Measurements from ENCODE around the gene DACH1. TPM values are rescaled to one million over a fixed set of nuclear protein-coding genes. Genes with fewer than 3 reads are reported as not detected.
"Not testable (repeated sequence)": the region's sequence is repeated elsewhere in the genome, so short reads cannot be mapped to it uniquely, and the experiment has no call there.

Gene DACH1
- total and polyA plus RNA-seq, 2 donors from 2014 or later: 5.3 to 10.4 TPM

DNA sequence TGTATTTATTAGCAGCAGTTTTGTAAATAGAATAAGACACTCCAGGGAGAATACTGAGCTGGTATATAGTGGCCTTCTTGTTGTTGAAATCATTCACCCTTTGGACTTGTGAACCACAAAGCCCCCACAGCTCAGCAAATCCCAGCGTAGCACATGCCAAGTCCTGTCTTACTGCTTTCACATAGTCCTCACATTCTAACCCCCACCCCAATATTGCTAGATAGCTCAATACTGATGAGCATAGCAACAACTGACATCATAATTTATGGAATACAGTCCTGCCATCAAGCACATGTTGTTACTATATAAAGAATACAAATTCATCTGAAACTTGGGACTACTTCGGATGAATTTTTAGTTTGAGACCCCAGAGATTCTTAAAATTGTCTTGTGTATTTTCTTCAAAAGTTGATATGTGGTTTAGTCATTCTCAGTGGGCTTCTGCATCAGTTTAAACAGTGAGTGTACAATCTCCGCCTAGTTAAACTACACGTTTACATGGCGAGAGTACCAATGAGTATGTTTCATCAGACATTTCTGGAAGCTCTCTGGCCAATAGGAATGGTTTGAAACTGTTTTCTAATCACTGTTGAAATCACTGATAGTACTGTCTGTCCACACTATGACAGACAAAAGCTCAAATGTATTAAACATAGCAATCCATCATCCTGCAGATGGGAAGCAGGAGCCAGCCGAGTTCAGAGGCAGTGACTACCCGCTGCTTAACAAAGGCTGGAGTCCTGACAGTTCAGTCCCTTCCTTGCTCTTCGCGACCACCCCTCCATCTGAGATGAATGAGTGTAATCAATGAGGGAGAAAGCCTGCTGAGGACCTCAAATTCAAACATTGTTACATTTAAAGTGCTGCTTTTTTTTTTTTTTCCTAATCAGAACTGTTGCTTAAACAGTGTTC, 15.2 kb downstream of the DACH1 start:
- FAIRE-seq (no peak), DNase-seq (no peak)
- H3K27ac ChIP-seq (ENCODE audit: low read depth in 2 of 2, low read length in 2 of 2): no peak overlapping the region
- H3K27me3 ChIP-seq (ENCODE audit: control insufficient read depth, insufficient read depth, low read length): no peaks in the 10 kb centered on the region
- no peak overlapping the region for H3K4me3 ChIP-seq (ENCODE audit: low read length in 3 of 3)
- intact Hi-C loops (cut with DNase I): no loop called here
- H3K36me3 ChIP-seq (ENCODE audit: control insufficient read depth in 2 of 3, insufficient read depth in 3 of 3, low read length in 3 of 3): no peaks in the 10 kb centered on the region
- no peaks in the 10 kb centered on the region for H3K4me1 ChIP-seq (ENCODE audit: control insufficient read depth in 2 of 3, insufficient read depth in 2 of 3, low read depth in 1 of 3, low read length in 3 of 3)
- no peak overlapping the region for H3K9ac ChIP-seq (ENCODE audit: low read length in 3 of 3)
- H3K9me3 ChIP-seq (ENCODE audit: control insufficient read depth in 2 of 3, insufficient read depth in 1 of 3, low read length in 3 of 3): no peaks in the 10 kb centered on the region
- TF ChIP-seq CTCF (IDR thresholded peaks at IDR 0.05; ENCODE audit: borderline replicate concordance, extremely low read depth, insufficient read depth): no peak

DNA sequence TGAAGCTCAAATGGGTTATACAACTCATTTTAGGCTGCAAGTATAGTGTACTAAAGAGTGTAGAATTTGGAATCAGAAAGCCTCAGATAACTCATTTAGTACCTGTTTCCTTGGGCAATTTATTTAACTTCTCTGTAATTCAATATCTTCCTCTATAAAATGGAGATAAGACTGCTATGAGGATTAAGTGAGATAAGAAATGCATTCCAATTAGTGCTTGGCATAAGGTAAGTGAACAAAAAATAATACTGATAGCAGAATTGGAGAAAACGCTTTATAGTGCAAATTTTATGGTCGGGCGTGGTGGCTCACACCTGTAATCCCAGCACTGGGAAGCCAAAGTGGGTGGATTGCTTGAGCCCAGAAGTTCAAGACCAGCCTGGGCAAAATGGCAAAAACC, 25.0 kb downstream of the DACH1 start:
- no peak overlapping the region for H3K9ac ChIP-seq (ENCODE audit: low read length in 3 of 3)
- TF ChIP-seq CTCF (IDR thresholded peaks at IDR 0.05; ENCODE audit: borderline replicate concordance, extremely low read depth, insufficient read depth): no peak
- H3K27me3 ChIP-seq (ENCODE audit: control insufficient read depth, insufficient read depth, low read length): no peaks in the 10 kb centered on the region
- no peaks in the 10 kb centered on the region for H3K9me3 ChIP-seq (ENCODE audit: control insufficient read depth in 2 of 3, insufficient read depth in 1 of 3, low read length in 3 of 3)
- FAIRE-seq: no peak
- DNase-seq: no peak
- H3K4me3 ChIP-seq (ENCODE audit: low read length in 3 of 3): no peak overlapping the region
- no peak overlapping the region for H3K27ac ChIP-seq (ENCODE audit: low read depth in 2 of 2, low read length in 2 of 2)
- intact Hi-C loops (cut with DNase I): no loop called here
- no peaks in the 10 kb centered on the region for H3K36me3 ChIP-seq (ENCODE audit: control insufficient read depth in 2 of 3, insufficient read depth in 3 of 3, low read length in 3 of 3)
- H3K4me1 ChIP-seq (ENCODE audit: control insufficient read depth in 2 of 3, insufficient read depth in 2 of 3, low read depth in 1 of 3, low read length in 3 of 3): no peaks in the 10 kb centered on the region

- FAIRE-seq: peak; percentile 21
- H3K27ac ChIP-seq (ENCODE audit: low read depth in 2 of 2, low read length in 2 of 2): no peak overlapping the region
- no peak overlapping the region for H3K9ac ChIP-seq (ENCODE audit: low read length in 3 of 3)
- DNase-seq: no peak
- no peak for TF ChIP-seq CTCF (IDR thresholded peaks at IDR 0.05; ENCODE audit: borderline replicate concordance, extremely low read depth, insufficient read depth)
- intact Hi-C loops (cut with DNase I): no loop called here
- no peaks in the 10 kb centered on the region for H3K36me3 ChIP-seq (ENCODE audit: control insufficient read depth in 2 of 3, insufficient read depth in 3 of 3, low read length in 3 of 3)
- no peaks in the 10 kb centered on the region for H3K27me3 ChIP-seq (ENCODE audit: control insufficient read depth, insufficient read depth, low read length)
- H3K9me3 ChIP-seq (ENCODE audit: control insufficient read depth in 2 of 3, insufficient read depth in 1 of 3, low read length in 3 of 3): no peaks in the 10 kb centered on the region
- H3K4me3 ChIP-seq (ENCODE audit: low read length in 3 of 3): peak overlapping the region in 1 of 3 donors; percentile 7
- H3K4me1 ChIP-seq (ENCODE audit: control insufficient read depth in 2 of 3, insufficient read depth in 2 of 3, low read depth in 1 of 3, low read length in 3 of 3): no peaks in the 10 kb centered on the region
Measured at GRCh38 chr13:71838842-71839241, 28.2 kb downstream of the DACH1 start.

DNA sequence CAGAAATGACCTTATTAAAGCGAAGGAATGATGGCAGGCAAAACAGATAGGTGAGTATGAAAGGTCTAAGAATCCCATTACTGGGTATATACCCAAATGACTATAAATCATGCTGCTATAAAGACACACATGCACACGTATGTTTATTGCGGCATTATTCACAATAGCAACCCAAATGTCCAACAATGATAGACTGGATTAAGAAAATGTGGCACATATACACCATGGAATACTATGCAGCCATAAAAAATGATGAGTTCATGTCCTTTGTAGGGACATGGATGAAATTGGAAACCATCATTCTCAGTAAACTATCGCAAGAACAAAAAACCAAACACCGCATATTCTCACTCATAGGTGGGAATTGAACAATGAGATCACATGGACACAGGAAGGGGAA, 29.4 kb downstream of the DACH1 start:
- DNase-seq; H3K9me3 ChIP-seq (ENCODE audit: control insufficient read depth in 2 of 3, insufficient read depth in 1 of 3, low read length in 3 of 3); H3K27me3 ChIP-seq (ENCODE audit: control insufficient read depth, insufficient read depth, low read length); FAIRE-seq; intact Hi-C loops (cut with DNase I); H3K4me1 ChIP-seq (ENCODE audit: control insufficient read depth in 2 of 3, insufficient read depth in 2 of 3, low read depth in 1 of 3, low read length in 3 of 3); H3K27ac ChIP-seq (ENCODE audit: low read depth in 2 of 2, low read length in 2 of 2); H3K4me3 ChIP-seq (ENCODE audit: low read length in 3 of 3); H3K36me3 ChIP-seq (ENCODE audit: control insufficient read depth in 2 of 3, insufficient read depth in 3 of 3, low read length in 3 of 3); H3K9ac ChIP-seq (ENCODE audit: low read length in 3 of 3): not testable (repeated sequence)
